HG03558 (cell line): ENCODE results near the gene ABLIM1.
A peak's percentile ranks its signal among the peaks of the same experiment; 100 is the strongest.

ENCODE experiments used
- ATAC-seq: cut with Tn5 transposase; IDR thresholded peaks from one replicate; pipeline ENCODE4 v1.9.1; 2021; ENCODE audit warnings: moderate number of reproducible peaks; ENCODE audit not compliant: unreplicated experiment; ENCODE audit errors: extremely low read depth

Gene ABLIM1

DNA sequence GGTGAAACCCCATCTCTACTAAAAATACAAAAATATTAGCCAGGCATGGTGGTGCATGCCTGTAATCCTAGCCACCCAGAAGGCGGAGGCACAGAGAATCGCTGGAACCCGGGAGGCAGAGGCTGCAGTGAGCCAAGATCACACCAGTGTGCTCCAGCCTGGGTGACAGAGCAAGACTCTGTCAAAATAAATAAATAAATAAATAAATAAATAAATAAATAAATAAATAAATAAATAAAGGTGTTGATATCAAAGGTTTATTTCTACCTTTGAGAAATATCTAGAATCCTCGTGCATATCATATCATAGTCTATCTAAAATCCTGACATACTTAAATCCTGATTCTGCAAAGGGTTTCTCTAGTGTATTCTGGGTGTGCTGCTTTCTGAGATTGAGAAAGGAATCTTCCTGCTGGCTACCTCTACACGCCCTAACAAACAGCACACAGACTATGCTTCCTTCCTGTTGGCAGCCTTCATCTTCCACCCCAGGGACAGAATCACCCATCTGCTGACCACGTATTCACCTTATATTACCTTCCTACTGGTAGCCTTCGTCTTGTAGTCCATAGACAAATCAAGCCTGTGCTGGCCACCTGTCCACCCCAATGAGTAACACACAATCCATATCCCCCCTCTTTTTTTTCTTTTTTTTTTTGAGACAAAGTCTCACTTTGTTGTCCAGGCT lies 8.7 kb downstream of the ABLIM1 start:
- no peak for ATAC-seq

GRCh38 chr10:114648368-114648767 lies 9.7 kb downstream of the ABLIM1 start:
- no peak for ATAC-seq

DNA sequence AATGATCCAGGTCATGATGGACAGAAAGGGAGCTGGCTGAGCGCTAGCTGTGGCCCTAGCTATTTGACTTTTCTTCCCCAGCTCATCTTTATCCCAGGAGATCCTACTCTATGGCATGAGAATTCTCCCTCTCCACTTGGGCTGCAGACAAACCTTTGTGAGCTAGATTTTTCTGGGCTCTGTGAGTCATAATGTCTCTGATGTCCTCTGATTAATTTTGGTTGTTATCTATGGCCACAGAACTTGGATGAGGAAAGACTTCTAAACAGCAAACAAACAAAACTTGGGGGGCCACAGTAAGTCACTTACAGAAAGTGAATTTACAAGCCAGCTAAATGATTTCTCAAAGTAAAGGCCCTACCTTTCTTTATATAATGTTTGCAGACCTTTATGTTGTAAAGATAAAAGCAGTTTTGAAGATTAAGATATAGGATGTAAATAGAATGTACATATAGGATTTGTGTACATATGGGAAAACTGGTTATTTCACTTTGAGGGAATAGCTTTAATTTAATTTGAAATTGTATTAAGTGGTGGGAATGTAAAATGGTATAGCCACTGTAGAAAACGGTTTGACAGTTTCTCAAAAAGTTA lies 10.4 kb downstream of the ABLIM1 start:
- no peak for ATAC-seq

DNA sequence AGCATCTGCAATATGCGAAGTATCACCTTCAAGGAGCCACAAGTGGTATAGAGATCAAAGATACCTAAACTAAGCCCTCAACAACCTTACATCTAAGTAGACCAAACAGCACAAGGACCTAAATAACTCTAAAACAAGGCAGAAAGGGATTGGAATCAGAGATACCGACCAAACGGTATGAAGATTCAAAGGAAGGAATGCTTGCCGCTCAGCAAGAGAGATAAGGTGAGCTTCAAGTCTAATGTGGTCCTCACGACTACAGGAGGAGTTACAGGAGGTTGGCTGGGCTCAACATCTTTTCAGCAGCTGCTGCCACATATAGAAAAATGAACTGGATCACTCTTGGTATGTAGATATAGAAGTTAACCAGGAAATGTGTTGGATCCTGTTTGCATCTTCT lies 11.6 kb downstream of the ABLIM1 start:
- ATAC-seq = no peak

GRCh38 chr10:114645706-114646105 lies 12.4 kb downstream of the ABLIM1 start:
- ATAC-seq = no peak

DNA sequence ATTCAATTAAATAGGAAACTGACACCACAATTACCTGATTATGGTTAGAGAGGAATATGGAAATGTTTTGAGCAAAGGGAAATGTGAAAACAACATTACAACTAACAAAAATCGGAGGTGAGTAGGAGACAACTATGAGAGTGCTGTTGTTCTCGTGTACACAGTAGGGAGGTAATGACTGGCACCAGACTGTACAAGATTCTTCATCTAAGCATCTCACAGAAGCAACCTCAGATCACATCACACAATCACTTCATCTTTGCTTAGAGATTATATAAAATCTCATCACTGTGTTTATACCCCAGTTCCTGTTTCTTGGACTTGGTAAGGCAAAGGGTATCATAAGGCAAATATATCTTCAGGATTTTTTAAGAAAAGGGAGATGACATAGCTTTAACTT lies 14.9 kb downstream of the ABLIM1 start:
- no peak for ATAC-seq

- no peak for ATAC-seq
Observed at GRCh38 chr10:114642729-114643128, 15.3 kb downstream of the ABLIM1 start.

GRCh38 chr10:114638821-114639625 lies 19.1 kb downstream of the ABLIM1 start:
- ATAC-seq = no peak

DNA sequence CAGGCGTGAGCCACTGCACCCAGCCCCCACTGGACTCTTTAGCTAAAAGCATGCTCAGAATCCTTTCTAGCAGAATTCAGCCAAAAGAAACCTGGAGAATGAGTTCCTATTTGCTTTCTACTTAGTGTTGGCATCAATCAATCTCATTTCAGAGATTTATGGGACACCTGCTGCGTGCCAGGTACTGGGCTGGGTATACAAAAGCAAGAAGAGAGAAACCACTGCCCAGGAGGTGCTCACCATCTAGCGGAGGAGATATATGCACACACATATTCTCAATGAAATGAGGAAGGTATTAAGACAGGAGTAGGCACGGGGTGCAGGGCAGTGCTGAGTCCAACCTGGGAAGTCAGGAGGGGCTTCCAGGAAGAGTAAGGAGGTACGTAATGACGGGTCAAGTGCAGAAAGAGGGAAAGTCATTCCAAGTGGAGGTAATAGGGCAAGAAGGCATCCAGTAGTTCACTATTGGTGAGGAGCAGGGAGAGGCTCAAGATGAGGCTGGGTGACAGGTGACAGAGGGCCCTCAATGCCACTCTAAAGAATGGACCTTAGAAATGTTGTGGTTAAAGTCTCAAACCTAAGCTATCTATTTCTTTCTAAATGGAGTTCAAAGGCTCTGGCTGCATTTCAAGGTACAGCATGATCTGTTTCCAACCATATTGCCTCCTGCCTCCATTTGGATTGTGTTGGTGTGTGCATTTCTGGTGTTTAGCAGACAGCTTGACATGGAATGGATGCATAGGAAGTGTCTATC lies 22.1 kb downstream of the ABLIM1 start:
- ATAC-seq = no peak

- no peak for ATAC-seq
Observed at GRCh38 chr10:114635101-114635500, 23.0 kb downstream of the ABLIM1 start.

GRCh38 chr10:114634609-114634979 lies 23.5 kb downstream of the ABLIM1 start:
- ATAC-seq = no peak

GRCh38 chr10:114632869-114633715 lies 25.0 kb downstream of the ABLIM1 start:
- no peak for ATAC-seq

DNA sequence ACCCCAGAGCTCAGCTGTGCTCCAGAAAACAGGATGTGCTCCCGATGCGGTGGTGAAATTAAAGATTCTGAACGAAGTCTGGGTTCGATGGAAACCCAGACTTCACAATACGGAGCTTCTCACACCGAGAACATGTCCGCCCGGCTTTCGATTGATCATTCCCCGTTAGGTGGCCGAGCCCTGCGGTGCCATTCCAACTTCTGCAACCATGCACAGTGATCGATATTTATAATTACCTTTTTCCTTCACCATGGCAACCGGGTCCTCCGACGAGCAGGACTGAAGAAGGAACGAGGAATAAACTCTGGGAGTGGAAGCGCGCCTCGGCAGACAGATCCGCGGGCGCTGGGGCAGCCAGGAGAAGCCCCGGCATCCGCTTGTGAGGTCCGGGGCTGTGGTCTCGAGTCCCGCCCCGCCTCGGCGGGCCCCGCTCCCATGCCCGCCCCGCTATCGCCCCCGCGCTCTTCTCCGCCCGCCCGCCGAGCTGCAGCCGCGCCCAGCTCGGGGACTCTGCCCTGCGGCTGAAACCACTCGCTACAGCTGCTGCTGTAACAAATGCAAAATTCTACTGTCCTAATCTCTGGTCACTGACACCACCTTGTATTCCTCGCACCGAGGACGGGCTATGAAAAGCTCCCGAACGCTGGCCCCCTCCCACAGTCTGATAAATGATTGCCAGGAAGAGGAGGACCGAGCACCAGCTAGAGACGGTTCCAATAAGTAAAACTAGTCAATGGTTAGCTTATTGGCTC lies 26.2 kb downstream of the ABLIM1 start:
- ATAC-seq = peak; percentile 58

DNA sequence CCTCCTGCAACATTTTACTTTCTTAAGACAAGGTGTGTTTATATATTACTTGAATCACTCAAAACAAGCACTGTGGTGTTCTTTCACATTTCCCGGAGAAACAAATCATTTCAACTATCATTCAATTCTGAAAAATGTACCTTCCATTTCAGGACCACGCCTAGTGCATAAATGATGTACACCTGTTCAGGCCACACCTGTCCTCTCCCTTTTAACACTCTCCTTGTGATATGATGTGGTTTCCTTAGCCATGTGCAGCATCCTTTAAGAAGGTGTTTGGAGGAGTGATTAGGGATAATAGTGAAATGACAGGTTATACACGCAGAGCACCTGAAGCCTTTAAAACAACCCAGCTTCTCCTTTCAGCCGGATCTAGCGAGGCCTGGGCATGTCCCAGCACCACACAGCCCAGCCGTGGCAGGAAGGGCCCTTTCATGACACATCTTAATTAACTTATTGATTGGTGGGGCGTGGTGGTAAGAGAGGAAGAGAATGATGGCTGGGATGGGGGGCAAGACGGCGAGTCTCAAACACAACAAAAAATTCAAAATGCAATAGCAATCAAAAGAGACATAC lies 26.9 kb downstream of the ABLIM1 start:
- ATAC-seq = no peak

DNA sequence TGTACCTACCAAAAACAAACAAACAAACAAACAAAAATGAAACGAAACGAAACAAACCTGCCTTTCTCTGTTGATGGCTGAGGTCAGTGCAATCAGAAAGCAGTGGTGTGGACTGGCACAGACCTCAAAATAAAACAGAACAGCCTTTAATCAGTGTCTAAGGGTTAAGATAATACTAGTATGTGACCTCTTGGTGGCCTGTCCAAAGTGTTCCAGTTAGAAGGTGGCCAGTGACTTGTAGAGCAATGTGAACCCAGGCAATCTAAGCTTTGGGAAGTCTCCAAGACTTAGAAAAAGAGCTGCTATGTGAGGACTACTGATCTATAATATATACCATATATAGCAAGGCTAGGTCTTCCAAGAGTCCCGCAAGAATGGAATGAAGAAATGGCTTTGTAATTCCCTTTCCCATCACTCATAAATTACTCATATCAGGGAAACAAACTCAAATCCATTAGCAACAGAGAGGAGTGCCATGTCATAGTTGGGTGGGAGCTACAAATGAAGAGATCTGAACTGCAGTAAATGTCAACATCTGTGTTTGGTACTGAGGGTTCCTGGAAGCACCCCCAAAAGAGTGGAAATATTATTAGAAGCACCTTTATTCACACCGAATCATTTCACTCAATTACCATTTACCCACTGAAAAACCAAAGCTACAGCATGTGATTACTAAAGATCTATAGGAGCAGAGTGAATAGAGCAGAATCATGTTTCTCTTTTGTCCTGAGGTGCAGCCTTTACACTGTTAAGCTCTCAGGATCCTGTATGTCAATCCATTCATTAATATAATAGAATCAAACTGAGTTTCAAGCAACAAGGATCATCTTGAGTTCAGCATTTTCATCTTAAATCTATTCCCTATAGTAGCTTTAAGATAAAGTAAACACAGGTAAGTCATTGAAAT lies 28.0 kb downstream of the ABLIM1 start:
- ATAC-seq = no peak

GRCh38 chr10:114629083-114629823 lies 28.8 kb downstream of the ABLIM1 start:
- ATAC-seq = no peak

GRCh38 chr10:114628106-114628505 lies 30.0 kb downstream of the ABLIM1 start:
- ATAC-seq = no peak
